Measurements from ENCODE around the gene STX8.

Gene STX8

GRCh38 chr17:9244066-9245052 lies 331.3 kb downstream of the STX8 start:
- TF ChIP-seq CTCF (IDR thresholded peaks at IDR 0.05): no peak
- intact Hi-C loops (cut with DNase I; ENCODE audit: low total_unique reads): loop anchor here (5.0 kb wide), 1 partner anchor 82 kb away; no protein-coding TSS in a partner anchor

GRCh38 chr17:9242983-9243382 lies 332.6 kb downstream of the STX8 start:
- Histone ChIP-seq H3K36me3 (peaks cover 0 to 2% (median 0%) of the 10 kb centered on the region in 3 donors), H3K4me3 (no peak overlapping the region), H3K4me1 (peaks cover 0 to 69% (median 59%) of the 10 kb centered on the region in 4 donors), H3K27me3 (no peaks in the 10 kb centered on the region), H3K27ac (peak overlapping the region; percentile 98 to 100), H3K9me3 (no peaks in the 10 kb centered on the region)
- DNase-seq: no peak
- intact Hi-C loops (cut with DNase I; ENCODE audit: low total_unique reads): loop anchor here (5.0 kb wide), 1 partner anchor 81 kb away; no protein-coding TSS in a partner anchor
- TF ChIP-seq CTCF (IDR thresholded peaks at IDR 0.05): no peak

More at GRCh38 chr17:9244066-9245052, 331.3 kb downstream of the STX8 start:
- Histone ChIP-seq H3K27me3 (no peaks in the 10 kb centered on the region), H3K4me3 (no peak overlapping the region), H3K4me1 (peaks cover 0 to 55% (median 47%) of the 10 kb centered on the region in 4 donors), H3K9me3 (no peaks in the 10 kb centered on the region), H3K27ac (peak overlapping the region; percentile 98 to 100), H3K36me3 (peaks cover 3 to 15% (median 6%) of the 10 kb centered on the region in 3 donors)
- peak; percentile 61 to 92 for DNase-seq

GRCh38 chr17:9242497-9242881 lies 333.1 kb downstream of the STX8 start:
- peaks cover 0 to 74% (median 61%) of the 10 kb centered on the region in 4 donors for H3K4me1 ChIP-seq
- H3K9me3 ChIP-seq: no peaks in the 10 kb centered on the region
- H3K27ac ChIP-seq: peak overlapping the region; percentile 98 to 100
- no peaks in the 10 kb centered on the region for H3K27me3 ChIP-seq
- H3K36me3 ChIP-seq: no peaks in the 10 kb centered on the region
- no peak for TF ChIP-seq CTCF (IDR thresholded peaks at IDR 0.05)
- no peak overlapping the region for H3K4me3 ChIP-seq
- intact Hi-C loops (cut with DNase I; ENCODE audit: low total_unique reads): loop anchor here (5.0 kb wide), 1 partner anchor 80 kb away; no protein-coding TSS in a partner anchor
- DNase-seq: no peak

GRCh38 chr17:9241774-9242496 lies 333.7 kb downstream of the STX8 start:
- DNase-seq: no peak
- no peak for TF ChIP-seq CTCF (IDR thresholded peaks at IDR 0.05)
- intact Hi-C loops (cut with DNase I; ENCODE audit: low total_unique reads): loop anchor here (5.0 kb wide), 1 partner anchor 80 kb away; no protein-coding TSS in a partner anchor

GRCh38 chr17:9241371-9241712 lies 334.3 kb downstream of the STX8 start:
- H3K4me3 ChIP-seq: peak overlapping the region; percentile 0 to 80
- peak overlapping the region; percentile 98 to 100 for H3K27ac ChIP-seq
- DNase-seq: peak; percentile 60 to 82
- no peaks in the 10 kb centered on the region for H3K27me3 ChIP-seq
- H3K36me3 ChIP-seq: peaks cover 0 to 3% (median 0%) of the 10 kb centered on the region in 3 donors
- intact Hi-C loops (cut with DNase I; ENCODE audit: low total_unique reads): loop anchor here (5.0 kb wide), 1 partner anchor 79 kb away; no protein-coding TSS in a partner anchor
- no peaks in the 10 kb centered on the region for H3K9me3 ChIP-seq
- H3K4me1 ChIP-seq: peaks cover 0 to 80% (median 62%) of the 10 kb centered on the region in 4 donors
- TF ChIP-seq CTCF (IDR thresholded peaks at IDR 0.05): no peak

More at GRCh38 chr17:9241774-9242496, 333.7 kb downstream of the STX8 start:
- Histone ChIP-seq H3K4me1 (peaks cover 0 to 74% (median 61%) of the 10 kb centered on the region in 4 donors), H3K27me3 (no peaks in the 10 kb centered on the region), H3K36me3 (peaks cover 0 to 3% (median 0%) of the 10 kb centered on the region in 3 donors), H3K27ac (peak overlapping the region; percentile 98 to 100), H3K4me3 (peak overlapping the region in 1 of 2 donors; percentile 80), H3K9me3 (no peaks in the 10 kb centered on the region)
